SIG-M5 treated with dmso at 0.1 percent for 504 hours (cell line): ENCODE results near the gene CD101.
A peak's percentile ranks its signal among the peaks of the same experiment; 100 is the strongest.

Experiments
- DNase-seq: peaks from one replicate; lab custom pipeline; 2025; ENCODE audit not compliant: unreplicated experiment; lab: John Stamatoyannopoulos, UW

CD101 gene

DNA sequence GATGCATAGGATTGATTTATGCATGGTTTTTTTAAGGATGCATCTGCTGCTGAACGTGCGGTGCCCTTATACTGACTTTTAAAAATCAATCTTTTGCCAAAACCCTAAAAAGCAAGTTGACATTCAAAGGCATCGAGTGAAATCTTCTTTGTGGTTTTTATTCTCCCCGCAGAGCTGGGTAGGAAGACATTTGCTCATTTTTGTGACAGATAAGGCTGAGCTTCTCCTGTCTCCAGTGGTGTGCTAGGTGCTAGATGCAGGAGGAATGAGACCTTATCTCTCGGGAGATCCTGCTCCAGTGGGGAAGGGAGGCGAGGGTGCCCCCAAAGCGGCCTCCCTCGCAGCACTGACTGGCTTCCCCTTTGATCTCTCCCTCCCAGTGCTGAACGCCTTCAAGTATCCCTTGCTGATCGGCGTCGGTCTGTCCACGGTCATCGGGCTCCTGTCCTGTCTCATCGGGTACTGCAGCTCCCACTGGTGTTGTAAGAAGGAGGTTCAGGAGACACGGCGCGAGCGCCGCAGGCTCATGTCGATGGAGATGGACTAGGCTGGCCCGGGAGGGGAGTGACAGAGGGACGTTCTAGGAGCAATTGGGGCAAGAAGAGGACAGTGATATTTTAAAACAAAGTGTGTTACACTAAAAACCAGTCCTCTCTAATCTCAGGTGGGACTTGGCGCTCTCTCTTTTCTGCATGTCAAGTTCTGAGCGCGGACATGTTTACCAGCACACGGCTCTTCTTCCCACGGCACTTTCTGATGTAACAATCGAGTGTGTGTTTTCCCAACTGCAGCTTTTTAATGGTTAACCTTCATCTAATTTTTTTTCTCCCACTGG is 14.9 kb upstream of the CD101 start:
- DNase-seq = no peak

- DNase-seq = no peak
These were observed 14.4 kb upstream of the CD101 start for GRCh38 chr1:116987256-116987555.

GRCh38 chr1:116988248-116988647 is 13.3 kb upstream of the CD101 start:
- no peak for DNase-seq

DNA sequence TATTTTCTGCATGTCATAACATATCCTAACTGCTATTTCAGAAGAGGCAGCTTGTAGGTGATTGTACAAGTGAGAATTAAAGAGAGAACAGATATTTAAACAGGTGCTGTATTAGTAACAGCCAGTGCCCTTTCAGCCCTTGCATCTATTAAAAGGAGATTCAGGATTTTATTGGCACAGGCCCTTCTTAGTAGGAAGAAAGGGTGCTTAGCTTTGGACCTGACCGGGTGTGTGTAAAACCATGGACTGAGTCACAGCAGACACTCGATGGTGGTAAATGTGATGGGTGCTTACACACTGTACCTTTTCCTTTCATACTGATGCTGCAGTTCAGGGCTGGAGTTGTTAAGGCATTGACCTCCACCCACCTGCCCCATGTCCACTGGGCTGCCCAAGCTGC is 12.7 kb upstream of the CD101 start:
- DNase-seq = no peak

DNA sequence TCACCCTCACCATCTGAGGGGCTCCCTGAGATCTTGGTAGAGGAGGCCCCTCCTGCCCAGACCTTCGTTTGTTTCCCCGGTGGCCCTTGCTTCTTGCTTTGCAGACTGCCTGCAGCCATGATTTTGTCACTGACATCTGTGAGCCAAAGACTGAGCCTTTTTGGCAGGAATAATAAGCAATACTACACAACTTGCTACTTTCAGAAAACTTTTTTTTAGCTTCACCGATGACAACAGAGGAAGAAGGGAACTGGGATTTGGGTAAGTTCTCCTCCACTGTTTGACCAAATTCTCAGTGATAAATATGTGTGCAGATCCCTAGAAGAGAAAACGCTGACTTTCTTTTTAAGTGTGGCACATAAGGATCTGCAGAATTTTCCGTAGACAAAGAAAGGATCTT is 11.7 kb upstream of the CD101 start:
- DNase-seq = peak; percentile 47

DNA sequence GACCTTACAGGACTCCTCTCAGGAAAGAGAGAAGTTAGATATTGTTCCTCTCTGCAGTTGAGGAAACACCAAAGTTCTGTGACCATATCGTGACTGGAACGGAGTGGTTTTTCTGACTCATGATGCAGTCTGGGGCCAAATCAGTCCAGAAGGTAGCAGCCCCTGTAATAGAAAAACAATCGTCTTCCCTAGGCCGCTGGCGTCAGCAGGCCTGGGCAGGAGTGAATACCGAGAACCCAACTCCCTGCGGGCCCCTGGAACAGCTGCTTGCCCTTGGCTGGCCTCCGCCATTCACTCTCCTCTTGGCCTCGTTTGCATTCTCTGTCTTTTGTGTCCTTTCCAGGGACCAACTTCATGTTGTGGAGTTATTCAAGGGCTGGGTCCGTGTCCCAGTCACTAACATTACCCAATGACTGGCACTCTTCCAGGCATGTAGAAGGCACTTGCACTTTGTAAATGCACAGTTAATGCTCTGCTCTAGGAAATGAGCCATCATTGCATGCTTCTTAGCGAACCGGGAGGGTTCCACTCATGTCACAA is 10.9 kb upstream of the CD101 start:
- DNase-seq = peak; percentile 89

DNA sequence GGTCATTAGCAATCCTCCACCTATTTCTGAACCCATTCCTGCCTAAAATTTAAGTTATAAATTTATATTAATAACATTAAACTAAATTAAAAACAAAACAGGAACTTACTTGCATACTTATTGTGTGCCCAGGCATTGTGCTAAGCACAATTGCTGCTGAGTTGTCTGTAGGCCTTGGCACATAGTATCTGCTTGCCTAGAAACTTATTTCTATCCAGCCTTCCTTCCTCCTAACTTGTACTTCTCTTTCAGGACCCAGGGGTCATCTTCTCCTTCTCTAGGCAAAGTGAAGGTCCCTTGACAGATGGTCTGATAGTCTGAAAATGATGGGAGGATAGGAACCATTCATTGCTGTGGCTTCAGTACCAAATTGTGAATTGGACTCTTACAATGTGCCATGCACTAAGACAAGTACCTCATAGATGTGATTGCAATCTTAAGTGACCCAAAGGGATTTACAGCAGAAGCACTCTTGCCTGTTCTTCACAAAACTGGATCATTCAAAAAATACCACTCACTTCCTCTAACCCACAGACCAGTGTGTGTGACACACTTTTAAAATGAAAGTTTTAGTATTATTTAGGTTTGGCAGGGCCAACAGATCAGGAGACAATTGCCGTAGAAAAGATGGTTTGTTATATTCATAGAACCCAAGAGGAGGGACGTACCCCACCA is 10.3 kb upstream of the CD101 start:
- peak; percentile 43 for DNase-seq

- DNase-seq = no peak
These were observed 9.6 kb upstream of the CD101 start for GRCh38 chr1:116991918-116992317.

DNA sequence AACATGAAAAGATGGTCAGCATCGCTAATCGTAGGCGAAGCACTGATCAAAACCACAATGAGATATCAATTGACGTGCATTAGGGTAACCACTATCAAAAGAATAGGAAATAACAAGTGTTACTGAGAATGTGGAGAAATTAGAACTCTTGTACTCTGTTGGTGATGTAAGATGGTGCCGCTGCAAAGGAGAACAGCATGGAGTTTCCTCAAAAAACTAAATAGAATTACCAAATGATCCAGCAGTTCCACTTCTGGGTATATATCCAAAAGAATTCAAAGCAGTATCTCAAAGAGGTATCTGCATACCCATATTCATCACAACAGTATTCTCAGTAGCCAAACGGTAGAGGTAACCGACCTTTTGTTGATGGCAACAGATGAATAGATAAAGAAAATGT is 8.3 kb upstream of the CD101 start:
- no peak for DNase-seq

DNA sequence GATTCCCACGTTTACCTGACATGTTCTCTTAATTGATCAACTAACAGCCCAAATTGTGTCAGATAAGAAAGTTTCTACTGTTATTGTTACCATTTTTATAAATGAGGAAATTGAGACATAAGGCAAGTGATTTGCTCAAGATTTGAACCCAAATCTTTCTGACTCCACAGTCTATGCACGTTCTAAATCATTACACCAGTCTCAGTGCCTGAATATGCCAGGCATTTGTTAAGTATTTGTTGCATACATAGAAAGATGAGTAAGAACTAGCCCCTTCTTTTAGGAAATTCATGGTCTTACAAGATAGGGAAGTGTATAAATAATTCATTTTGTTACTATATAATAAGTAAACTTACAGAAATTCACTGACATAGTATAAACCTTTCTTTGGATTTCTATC is 7.1 kb upstream of the CD101 start:
- peak; percentile 6 for DNase-seq

DNA sequence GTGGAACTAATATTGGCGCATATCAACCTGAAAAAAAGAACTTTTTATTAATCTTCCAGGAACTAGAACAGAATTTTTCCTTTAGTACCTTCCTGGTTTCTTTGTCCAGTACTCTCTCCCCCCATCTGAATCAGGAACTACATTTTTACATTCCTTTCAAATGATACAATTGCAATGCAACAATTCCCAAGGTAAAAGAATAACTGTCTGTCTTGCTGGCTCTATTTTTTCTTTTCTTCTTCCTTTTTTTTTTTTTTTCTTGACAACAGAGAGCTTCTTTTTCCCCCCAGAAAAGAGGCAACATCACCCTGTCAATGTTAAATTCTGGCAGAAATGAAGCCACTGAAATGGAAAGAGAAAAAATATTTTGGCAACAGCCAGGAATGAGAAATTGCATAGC is 4.5 kb upstream of the CD101 start:
- DNase-seq = no peak

DNA sequence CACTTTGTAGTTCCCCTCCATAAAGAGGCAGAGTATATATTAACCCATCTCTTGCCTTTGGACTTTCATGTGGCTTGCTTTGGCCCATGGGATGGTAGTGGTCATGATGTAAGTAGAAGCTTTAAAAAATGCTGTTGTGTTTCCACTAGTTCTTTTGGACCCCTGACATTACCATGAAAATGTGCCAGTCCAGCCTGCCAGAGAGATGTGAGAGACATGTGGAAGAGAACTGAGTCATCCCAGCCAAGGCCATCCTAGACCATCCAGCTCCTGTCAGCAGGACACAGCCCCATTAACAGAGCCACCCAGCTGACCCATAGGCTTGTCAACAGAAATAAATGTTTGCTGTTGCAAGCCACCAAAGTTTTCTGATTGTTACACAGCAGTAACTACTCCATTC is 3.9 kb upstream of the CD101 start:
- no peak for DNase-seq

DNA sequence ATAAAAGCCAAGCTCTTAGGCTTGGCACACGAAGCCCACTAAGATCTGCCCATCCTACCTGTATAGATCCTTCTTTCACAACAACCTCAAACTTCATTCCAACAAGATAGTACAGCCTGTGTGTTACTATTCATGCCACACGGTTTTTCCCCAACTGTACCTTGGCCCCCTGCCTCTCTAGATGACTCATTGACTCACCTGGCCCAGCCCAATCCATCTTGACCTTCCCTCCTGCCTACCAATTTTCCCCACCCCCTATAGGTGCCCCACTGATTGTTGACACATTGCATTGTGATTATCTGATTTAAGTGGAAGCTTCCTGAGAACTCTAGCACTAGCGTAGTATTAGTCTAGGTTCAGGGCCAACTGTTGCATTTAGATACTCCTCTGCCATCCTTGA is 2.0 kb upstream of the CD101 start:
- DNase-seq = no peak

DNA sequence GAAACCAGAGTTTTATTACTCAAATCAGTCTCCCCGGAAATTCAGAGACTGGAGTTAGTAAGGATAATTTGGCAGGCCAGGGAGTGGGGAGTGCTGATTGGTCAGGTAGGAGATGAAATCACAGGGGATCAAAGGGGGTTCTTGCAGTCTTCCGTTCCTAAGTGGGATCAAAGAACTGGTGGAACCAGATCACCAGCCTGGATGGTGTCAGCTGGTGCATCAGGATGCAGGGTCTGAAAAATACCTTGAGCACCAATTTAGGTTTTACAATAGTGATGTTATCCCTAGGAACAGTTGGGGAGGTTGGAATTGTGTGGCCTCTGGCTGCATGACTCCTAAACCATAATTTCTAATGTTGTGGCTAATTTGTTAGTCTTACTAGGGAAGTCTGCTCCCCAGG is 1.4 kb upstream of the CD101 start:
- no peak for DNase-seq

DNA sequence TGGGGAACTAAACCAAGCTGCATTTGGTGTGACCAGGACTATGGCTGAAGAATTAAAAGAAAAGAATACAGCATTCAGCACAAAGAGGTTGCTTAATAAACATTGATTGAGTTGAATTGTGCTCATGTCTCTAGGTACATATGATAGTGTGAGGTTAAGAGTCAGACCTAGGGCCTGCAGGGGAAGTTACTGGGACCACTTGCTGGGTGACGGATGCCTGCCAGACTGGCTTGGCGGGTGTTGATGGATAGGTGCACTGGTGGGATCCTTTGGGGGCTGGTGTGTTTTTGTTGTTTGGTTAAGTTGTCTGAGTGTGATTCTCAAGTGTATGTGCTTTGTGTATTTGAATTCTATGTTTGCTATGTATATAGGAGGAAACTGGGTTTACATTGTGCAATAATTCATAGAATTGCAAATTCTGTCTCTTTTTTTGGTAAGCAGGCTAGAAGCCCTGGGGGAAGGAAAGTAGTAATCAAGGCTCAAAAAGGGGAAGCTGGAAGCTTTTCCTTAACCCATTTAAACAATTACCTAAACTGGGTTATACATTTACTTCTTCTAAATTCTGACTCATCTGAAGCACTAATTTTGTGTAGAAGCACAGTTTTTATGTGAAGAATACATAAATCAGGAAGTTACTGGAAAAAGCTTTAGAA is 1.8 kb downstream of the CD101 start:
- DNase-seq = peak; percentile 97

DNA sequence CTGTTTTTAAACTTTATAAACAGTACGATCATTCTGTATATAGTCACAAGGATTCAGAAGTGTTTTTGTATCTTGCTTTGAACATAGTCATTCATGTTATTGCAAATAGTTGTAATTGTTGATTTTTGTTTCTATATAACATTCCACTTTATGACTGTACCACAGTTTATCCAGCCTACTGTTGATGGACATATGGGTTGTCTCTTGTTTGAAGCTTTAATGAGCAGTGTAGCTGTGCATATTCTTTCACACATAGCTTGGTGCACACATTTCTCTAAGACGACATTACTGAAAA is 6.1 kb downstream of the CD101 start:
- DNase-seq = no peak

DNA sequence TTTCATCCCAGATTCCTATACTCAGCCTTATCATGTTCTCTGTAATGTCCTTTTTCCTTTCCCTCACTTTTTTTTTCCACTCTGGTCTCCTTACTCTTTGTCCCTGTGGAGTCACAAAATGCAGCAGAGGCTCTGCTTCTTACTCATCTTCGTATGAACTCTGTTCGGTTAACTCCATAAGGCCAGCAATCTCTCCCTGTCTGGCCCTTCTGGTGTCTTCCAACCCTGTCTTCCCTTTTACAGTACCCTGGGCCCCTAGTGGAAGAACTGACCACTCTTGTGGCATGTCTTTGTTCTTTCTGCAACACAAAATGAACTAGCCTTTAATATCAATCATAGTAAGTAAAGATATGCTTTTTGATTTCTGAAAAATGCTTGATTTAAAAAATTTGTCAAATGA is 7.1 kb downstream of the CD101 start:
- peak; percentile 9 for DNase-seq

DNA sequence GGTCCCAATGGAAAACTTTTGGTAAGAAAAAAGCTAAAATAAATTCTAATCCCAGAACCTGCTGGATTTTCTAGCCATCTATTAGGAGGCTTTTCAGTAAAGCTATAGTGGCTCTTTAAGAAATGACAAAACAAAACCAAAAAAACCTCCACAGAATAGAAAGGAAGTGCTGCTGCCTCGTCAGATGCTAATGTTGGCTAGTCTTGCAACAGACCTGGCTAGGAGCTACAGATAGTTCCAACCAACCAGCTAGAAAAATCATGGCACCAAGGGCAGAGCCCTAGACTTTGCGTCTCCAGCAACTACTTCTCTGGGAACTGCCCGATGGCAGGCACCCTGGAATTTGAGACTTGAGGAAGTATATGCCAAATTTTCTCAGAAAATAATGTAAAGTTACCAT is 7.6 kb downstream of the CD101 start:
- peak; percentile 88 for DNase-seq

- DNase-seq = no peak
These were observed 8.9 kb downstream of the CD101 start for GRCh38 chr1:117010310-117010969.

DNA sequence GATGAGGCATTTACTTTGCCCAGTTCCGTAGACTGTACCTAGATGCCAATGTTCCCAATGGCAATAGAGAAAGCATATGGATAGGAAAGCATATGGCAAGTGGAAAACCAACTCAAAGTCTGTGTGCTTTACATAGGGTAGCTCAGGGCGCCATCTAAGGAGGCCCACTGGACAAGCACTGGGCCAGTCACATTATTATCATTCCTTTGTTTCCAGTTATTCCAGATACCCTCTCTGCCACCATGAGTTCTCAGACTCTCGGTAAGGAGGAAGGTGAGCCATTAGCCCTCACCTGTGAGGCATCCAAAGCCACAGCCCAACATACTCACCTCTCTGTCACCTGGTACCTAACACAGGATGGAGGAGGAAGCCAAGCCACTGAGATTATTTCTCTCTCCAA is 9.8 kb downstream of the CD101 start:
- DNase-seq = no peak

DNA sequence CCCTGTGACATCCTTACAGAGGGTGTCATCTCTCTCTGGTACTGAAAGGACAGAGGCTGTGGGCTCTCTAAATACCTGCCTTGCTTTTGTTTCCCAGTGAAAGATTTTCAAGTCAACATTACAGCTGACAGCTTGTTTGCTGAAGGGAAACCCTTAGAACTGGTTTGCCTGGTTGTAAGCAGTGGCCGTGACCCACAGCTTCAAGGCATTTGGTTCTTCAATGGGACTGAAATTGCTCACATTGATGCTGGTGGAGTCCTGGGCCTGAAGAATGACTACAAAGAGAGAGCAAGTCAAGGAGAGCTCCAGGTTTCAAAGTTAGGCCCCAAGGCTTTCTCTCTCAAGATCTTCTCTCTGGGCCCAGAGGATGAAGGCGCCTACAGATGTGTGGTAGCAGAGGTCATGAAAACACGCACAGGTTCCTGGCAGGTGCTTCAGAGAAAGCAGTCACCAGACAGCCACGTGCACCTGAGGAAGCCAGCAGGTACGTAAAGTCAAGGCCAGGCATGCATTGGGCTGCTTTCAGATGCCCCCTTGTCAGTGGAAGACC is 11.8 kb downstream of the CD101 start:
- peak; percentile 78 for DNase-seq

DNA sequence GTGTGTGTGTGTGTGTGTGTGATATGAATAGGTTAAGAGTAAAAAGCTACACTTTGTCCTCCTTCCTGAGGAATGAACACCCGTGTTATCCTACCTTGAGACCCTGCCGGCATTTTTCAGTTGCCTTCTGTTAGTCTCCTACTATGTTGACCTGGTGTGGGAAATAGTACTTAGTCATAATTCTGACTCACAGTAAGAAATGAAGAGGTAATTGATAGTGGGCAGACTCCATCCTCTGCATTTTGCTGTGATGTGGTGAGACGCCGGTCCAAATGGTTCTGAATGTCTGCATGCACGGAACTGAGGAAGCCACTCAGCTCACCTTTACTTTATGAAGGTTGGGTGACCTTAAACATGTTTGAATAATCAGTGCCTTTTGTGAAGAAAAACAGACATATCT is 12.6 kb downstream of the CD101 start:
- no peak for DNase-seq
